Skeletal muscle satellite cell (primary cell): ENCODE data around the gene PLAC1.
A peak's percentile ranks its signal among the peaks of the same experiment; 100 is the strongest.

ENCODE experiments used
- H3K27me3 ChIP-seq: 2 replicates; pipeline ENCODE4 v1.7.0; 2013; ENCODE audit warnings: low read length; ENCODE audit not compliant: control insufficient read depth, insufficient read depth
- H3K36me3 ChIP-seq: 2 replicates; pipeline ENCODE4 v1.7.0; 2013; ENCODE audit warnings: mild to moderate bottlenecking, control low read depth, low read length; ENCODE audit not compliant: insufficient read depth
- H3K4me1 ChIP-seq: 2 replicates; pipeline ENCODE4 v1.7.0; 2013; ENCODE audit warnings: low read length; ENCODE audit not compliant: control insufficient read depth, insufficient read depth
- H3K4me2 ChIP-seq: 2 replicates; pipeline ENCODE4 v1.7.0; 2013; ENCODE audit warnings: mild to moderate bottlenecking, low read length
- H3K4me3 ChIP-seq: 2 replicates; pipeline ENCODE4 v1.7.0; 2013; ENCODE audit warnings: low read length
- H3K9ac ChIP-seq: 2 replicates; pipeline ENCODE4 v1.7.0; 2013; ENCODE audit warnings: mild to moderate bottlenecking, low read depth, low read length, moderate library complexity
- H3K9me3 ChIP-seq: replicated peaks from 2 replicates; pipeline ENCODE4 v1.7.0; 2013; ENCODE audit warnings: mild to moderate bottlenecking, control low read depth, low read length

Gene PLAC1

GRCh38 chrX:134602410-134602809 lies 55.9 kb downstream of the PLAC1 start:
- Histone ChIP-seq H3K4me3 (no peak overlapping the region), H3K36me3 (no peaks in the 10 kb centered on the region), H3K27me3 (no peaks in the 10 kb centered on the region), H3K9me3 (no peaks in the 10 kb centered on the region), H3K4me1 (peaks cover 45% of the 10 kb centered on the region), H3K9ac (no peak overlapping the region), H3K4me2 (no peak overlapping the region)

GRCh38 chrX:134601240-134601765 lies 57.0 kb downstream of the PLAC1 start:
- H3K27me3 ChIP-seq, result no peaks in the 10 kb centered on the region
- no peaks in the 10 kb centered on the region for H3K36me3 ChIP-seq
- no peak overlapping the region for H3K9ac ChIP-seq
- H3K4me3 ChIP-seq, result no peak overlapping the region
- H3K9me3 ChIP-seq, result no peaks in the 10 kb centered on the region
- H3K4me2 ChIP-seq, result no peak overlapping the region
- peaks cover 45% of the 10 kb centered on the region for H3K4me1 ChIP-seq

GRCh38 chrX:134600714-134601113 lies 57.6 kb downstream of the PLAC1 start:
- H3K27me3 ChIP-seq, result no peaks in the 10 kb centered on the region
- H3K4me2 ChIP-seq, result no peak overlapping the region
- H3K9ac ChIP-seq, result no peak overlapping the region
- no peaks in the 10 kb centered on the region for H3K9me3 ChIP-seq
- no peaks in the 10 kb centered on the region for H3K36me3 ChIP-seq
- H3K4me1 ChIP-seq, result peaks cover 45% of the 10 kb centered on the region
- H3K4me3 ChIP-seq, result no peak overlapping the region

GRCh38 chrX:134599184-134599914 lies 58.9 kb downstream of the PLAC1 start:
- Histone ChIP-seq H3K9me3 (no peaks in the 10 kb centered on the region), H3K9ac (no peak overlapping the region), H3K36me3 (no peaks in the 10 kb centered on the region)

GRCh38 chrX:134592303-134592702 lies 66.0 kb downstream of the PLAC1 start:
- H3K9me3 ChIP-seq, result no peaks in the 10 kb centered on the region
- H3K27me3 ChIP-seq, result no peaks in the 10 kb centered on the region
- no peaks in the 10 kb centered on the region for H3K36me3 ChIP-seq
- no peaks in the 10 kb centered on the region for H3K4me1 ChIP-seq
- H3K4me2 ChIP-seq, result no peak overlapping the region
- no peak overlapping the region for H3K4me3 ChIP-seq
- no peak overlapping the region for H3K9ac ChIP-seq

More at GRCh38 chrX:134599184-134599914, 58.9 kb downstream of the PLAC1 start:
- H3K4me3 ChIP-seq, result no peak overlapping the region
- peaks cover 34% of the 10 kb centered on the region for H3K4me1 ChIP-seq
- peak overlapping the region; percentile 9 for H3K4me2 ChIP-seq
- no peaks in the 10 kb centered on the region for H3K27me3 ChIP-seq

- Histone ChIP-seq H3K4me3 (no peak overlapping the region), H3K27me3 (no peaks in the 10 kb centered on the region), H3K36me3 (no peaks in the 10 kb centered on the region), H3K9me3 (no peaks in the 10 kb centered on the region), H3K4me1 (no peaks in the 10 kb centered on the region), H3K4me2 (no peak overlapping the region), H3K9ac (no peak overlapping the region)
Observed at GRCh38 chrX:134591502-134591901, 66.8 kb downstream of the PLAC1 start.

GRCh38 chrX:134588806-134589205 lies 69.5 kb downstream of the PLAC1 start:
- no peaks in the 10 kb centered on the region for H3K36me3 ChIP-seq
- no peak overlapping the region for H3K4me2 ChIP-seq
- no peaks in the 10 kb centered on the region for H3K27me3 ChIP-seq
- H3K4me3 ChIP-seq, result no peak overlapping the region
- H3K9me3 ChIP-seq, result no peaks in the 10 kb centered on the region
- no peak overlapping the region for H3K9ac ChIP-seq
- no peaks in the 10 kb centered on the region for H3K4me1 ChIP-seq

GRCh38 chrX:134580907-134581306 lies 77.4 kb downstream of the PLAC1 start:
- H3K27me3 ChIP-seq, result no peaks in the 10 kb centered on the region
- H3K4me1 ChIP-seq, result no peaks in the 10 kb centered on the region
- H3K9me3 ChIP-seq, result no peaks in the 10 kb centered on the region
- H3K4me2 ChIP-seq, result no peak overlapping the region
- H3K4me3 ChIP-seq, result no peak overlapping the region
- no peaks in the 10 kb centered on the region for H3K36me3 ChIP-seq
- no peak overlapping the region for H3K9ac ChIP-seq

- no peaks in the 10 kb centered on the region for H3K4me1 ChIP-seq
- no peaks in the 10 kb centered on the region for H3K9me3 ChIP-seq
- no peak overlapping the region for H3K4me3 ChIP-seq
- H3K36me3 ChIP-seq, result no peaks in the 10 kb centered on the region
- H3K9ac ChIP-seq, result no peak overlapping the region
- H3K27me3 ChIP-seq, result no peaks in the 10 kb centered on the region
- no peak overlapping the region for H3K4me2 ChIP-seq
Observed at GRCh38 chrX:134573683-134574035, 84.6 kb downstream of the PLAC1 start.

- H3K4me1 ChIP-seq, result no peaks in the 10 kb centered on the region
- no peak overlapping the region for H3K9ac ChIP-seq
- H3K36me3 ChIP-seq, result no peaks in the 10 kb centered on the region
- H3K9me3 ChIP-seq, result no peaks in the 10 kb centered on the region
- H3K4me3 ChIP-seq, result no peak overlapping the region
- no peak overlapping the region for H3K4me2 ChIP-seq
- H3K27me3 ChIP-seq, result no peaks in the 10 kb centered on the region
Observed at GRCh38 chrX:134572816-134573682, 85.2 kb downstream of the PLAC1 start.

GRCh38 chrX:134571796-134572195 lies 86.5 kb downstream of the PLAC1 start:
- Histone ChIP-seq H3K4me2 (no peak overlapping the region), H3K36me3 (no peaks in the 10 kb centered on the region), H3K9me3 (no peaks in the 10 kb centered on the region), H3K4me1 (no peaks in the 10 kb centered on the region), H3K27me3 (no peaks in the 10 kb centered on the region), H3K4me3 (no peak overlapping the region), H3K9ac (no peak overlapping the region)
